Stimulated activated CD4-positive, alpha-beta T cell treated with anti-CD3 and anti-CD28 coated beads, Interleukin-4, amount 100 ng/mL, for 24 hours (primary cell): ENCODE measurements around the gene APOA5.
A peak's percentile ranks its signal among the peaks of the same experiment; 100 is the strongest.

Source experiments
- DNase-seq: peaks from one replicate; pipeline ENCODE4 v3.0.0-alpha.2; 2020

APOA5 gene

GRCh38 chr11:116796548-116796947 is 4.9 kb upstream of the APOA5 start:
- DNase-seq = no peak

- DNase-seq = no peak
Observed at GRCh38 chr11:116794851-116795250, 3.2 kb upstream of the APOA5 start.

- DNase-seq = no peak
Observed at GRCh38 chr11:116793772-116794097, 2.1 kb upstream of the APOA5 start.

- DNase-seq = no peak
Observed at GRCh38 chr11:116792869-116793771, 1.4 kb upstream of the APOA5 start.

GRCh38 chr11:116792144-116792868 is 627 bp upstream of the APOA5 start:
- DNase-seq = no peak

- DNase-seq = peak; percentile 80
Observed at GRCh38 chr11:116791002-116791812, 472 bp downstream of the APOA5 start.

- no peak for DNase-seq
Observed at GRCh38 chr11:116790167-116791001, 1.3 kb downstream of the APOA5 start.

- DNase-seq = no peak
Observed at GRCh38 chr11:116788975-116789374, 2.7 kb downstream of the APOA5 start.

GRCh38 chr11:116788534-116788933 is 3.1 kb downstream of the APOA5 start:
- DNase-seq = no peak

- DNase-seq = peak; percentile 84
Observed at GRCh38 chr11:116787786-116788486, 3.7 kb downstream of the APOA5 start, which contains the start of gene ZPR1. ZPR1 (minus strand) TSS chr11:116788023; CDS start chr11:116787990, 33 bp downstream.

GRCh38 chr11:116787436-116787785 is 4.3 kb downstream of the APOA5 start:
- DNase-seq = no peak

GRCh38 chr11:116786966-116787365 is 4.7 kb downstream of the APOA5 start:
- DNase-seq = no peak

GRCh38 chr11:116786326-116786725 is 5.4 kb downstream of the APOA5 start:
- no peak for DNase-seq

- no peak for DNase-seq
Observed at GRCh38 chr11:116782728-116783127, 9.0 kb downstream of the APOA5 start.

- DNase-seq = no peak
Observed at GRCh38 chr11:116778556-116778955, 13.1 kb downstream of the APOA5 start.

GRCh38 chr11:116777056-116777455 is 14.6 kb downstream of the APOA5 start:
- no peak for DNase-seq

GRCh38 chr11:116776522-116776984 is 15.1 kb downstream of the APOA5 start:
- no peak for DNase-seq

GRCh38 chr11:116775975-116776374 is 15.7 kb downstream of the APOA5 start:
- DNase-seq = no peak

- no peak for DNase-seq
Observed at GRCh38 chr11:116774661-116775060, 17.0 kb downstream of the APOA5 start.

GRCh38 chr11:116773203-116774097 is 18.2 kb downstream of the APOA5 start:
- no peak for DNase-seq
